ENCODE measurements around the gene BUB1B. TPM values are rescaled to one million over a fixed set of nuclear protein-coding genes. Genes with fewer than 3 reads are reported as not detected.

BUB1B gene
- polyA plus RNA-seq, 1 donor (not counting 4 experiments of a cell fraction or from before 2014, with no cell fraction given), result 19.7 TPM

GRCh38 chr15:40192942-40193341 is 32.1 kb downstream of the BUB1B start:
- H3K4me3 ChIP-seq (ENCODE audit: control insufficient read depth in 2 of 3, extremely low read depth in 1 of 3, insufficient read depth in 2 of 3, low read depth in 1 of 3, low read length in 3 of 3), result no peak overlapping the region
- peaks cover 8% of the 10 kb centered on the region for H3K4me1 ChIP-seq (ENCODE audit: control insufficient read depth, extremely low read depth, insufficient read depth, low read length)
- DNase-seq (ENCODE audit: low read depth, low spot score), result no peak
- H3K9me1 ChIP-seq (ENCODE audit: control insufficient read depth, extremely low read depth, insufficient read depth, low read length), result no peaks in the 10 kb centered on the region
- H3K27ac ChIP-seq (ENCODE audit: control insufficient read depth, insufficient read depth, low read length), result no peak overlapping the region
- no peak overlapping the region for H2AFZ ChIP-seq (ENCODE audit: control insufficient read depth, low read length)
- dilution Hi-C loops (cut with MboI; ENCODE audit: extremely low pct_ligation_motif_present, low sequenced_read_pairs), result no loop called here
- no peaks in the 10 kb centered on the region for H4K20me1 ChIP-seq (ENCODE audit: control insufficient read depth, extremely low read depth, insufficient read depth, low read length)
- TF ChIP-seq EZH2 (IDR thresholded peaks at IDR 0.05; ENCODE audit: low read length), result no peak
- no peak for TF ChIP-seq CTCF (optimal IDR thresholded peaks at IDR 0.05 in 1 of 3, IDR thresholded peaks at IDR 0.05 in 1 of 3, conservative IDR thresholded peaks at IDR 0.05 in 1 of 3; ENCODE audit: extremely low read depth in 1 of 3, insufficient read depth in 2 of 3, low read length in 3 of 3)
- peaks cover 0 to 9% of the 10 kb centered on the region in 2 experiments for H3K36me3 ChIP-seq (ENCODE audit: control insufficient read depth in 2 of 2, extremely low read depth in 1 of 2, insufficient read depth in 2 of 2, low read length in 2 of 2)
- no peak overlapping the region for H3K4me2 ChIP-seq (ENCODE audit: control insufficient read depth, extremely low read depth, insufficient read depth, low read depth, low read length)
- no peak for FAIRE-seq
- H3K79me2 ChIP-seq (ENCODE audit: control insufficient read depth, insufficient read depth, low read length), result no peaks in the 10 kb centered on the region
- no peaks in the 10 kb centered on the region for H3K9me3 ChIP-seq (ENCODE audit: control insufficient read depth, low read depth, low read length)
- H3K27me3 ChIP-seq (ENCODE audit: control insufficient read depth, extremely low read depth, insufficient read depth, low read length), result no peaks in the 10 kb centered on the region
- H3K9ac ChIP-seq (ENCODE audit: control insufficient read depth, extremely low read depth, insufficient read depth, low read length), result no peak overlapping the region

- Histone ChIP-seq H3K9me1 (ENCODE audit: control insufficient read depth, extremely low read depth, insufficient read depth, low read length) (no peaks in the 10 kb centered on the region), H3K27me3 (ENCODE audit: control insufficient read depth, extremely low read depth, insufficient read depth, low read length) (no peaks in the 10 kb centered on the region), H3K4me1 (ENCODE audit: control insufficient read depth, extremely low read depth, insufficient read depth, low read length) (no peaks in the 10 kb centered on the region), H3K9ac (ENCODE audit: control insufficient read depth, extremely low read depth, insufficient read depth, low read length) (no peak overlapping the region), H2AFZ (ENCODE audit: control insufficient read depth, low read length) (no peak overlapping the region), H4K20me1 (ENCODE audit: control insufficient read depth, extremely low read depth, insufficient read depth, low read length) (no peaks in the 10 kb centered on the region), H3K9me3 (ENCODE audit: control insufficient read depth, low read depth, low read length) (no peaks in the 10 kb centered on the region), H3K4me3 (ENCODE audit: control insufficient read depth in 2 of 3, extremely low read depth in 1 of 3, insufficient read depth in 2 of 3, low read depth in 1 of 3, low read length in 3 of 3) (no peak overlapping the region), H3K79me2 (ENCODE audit: control insufficient read depth, insufficient read depth, low read length) (no peaks in the 10 kb centered on the region), H3K4me2 (ENCODE audit: control insufficient read depth, extremely low read depth, insufficient read depth, low read depth, low read length) (no peak overlapping the region), H3K27ac (ENCODE audit: control insufficient read depth, insufficient read depth, low read length) (no peak overlapping the region), H3K36me3 (ENCODE audit: control insufficient read depth in 2 of 2, extremely low read depth in 1 of 2, insufficient read depth in 2 of 2, low read length in 2 of 2) (peaks cover 0 to 12% of the 10 kb centered on the region in 2 experiments)
- TF ChIP-seq CTCF (optimal IDR thresholded peaks at IDR 0.05 in 1 of 3, IDR thresholded peaks at IDR 0.05 in 1 of 3, conservative IDR thresholded peaks at IDR 0.05 in 1 of 3; ENCODE audit: extremely low read depth in 1 of 3, insufficient read depth in 2 of 3, low read length in 3 of 3) (no peak), EZH2 (IDR thresholded peaks at IDR 0.05; ENCODE audit: low read length) (no peak)
- FAIRE-seq (no peak), DNase-seq (ENCODE audit: low read depth, low spot score) (no peak)
- dilution Hi-C loops (cut with MboI; ENCODE audit: extremely low pct_ligation_motif_present, low sequenced_read_pairs), result no loop called here
These were observed 36.6 kb downstream of the BUB1B start for GRCh38 chr15:40197434-40197833.

Measured in keratinocyte (primary cell).